HG03280 (cell line): Measurements from ENCODE around the gene LRRC27.

Experiments
- ATAC-seq: cut with Tn5 transposase; IDR thresholded peaks from one replicate; pipeline ENCODE4 v1.9.1; 2021; ENCODE audit warnings: mild to moderate bottlenecking, moderate library complexity; ENCODE audit not compliant: unreplicated experiment

Gene LRRC27

DNA sequence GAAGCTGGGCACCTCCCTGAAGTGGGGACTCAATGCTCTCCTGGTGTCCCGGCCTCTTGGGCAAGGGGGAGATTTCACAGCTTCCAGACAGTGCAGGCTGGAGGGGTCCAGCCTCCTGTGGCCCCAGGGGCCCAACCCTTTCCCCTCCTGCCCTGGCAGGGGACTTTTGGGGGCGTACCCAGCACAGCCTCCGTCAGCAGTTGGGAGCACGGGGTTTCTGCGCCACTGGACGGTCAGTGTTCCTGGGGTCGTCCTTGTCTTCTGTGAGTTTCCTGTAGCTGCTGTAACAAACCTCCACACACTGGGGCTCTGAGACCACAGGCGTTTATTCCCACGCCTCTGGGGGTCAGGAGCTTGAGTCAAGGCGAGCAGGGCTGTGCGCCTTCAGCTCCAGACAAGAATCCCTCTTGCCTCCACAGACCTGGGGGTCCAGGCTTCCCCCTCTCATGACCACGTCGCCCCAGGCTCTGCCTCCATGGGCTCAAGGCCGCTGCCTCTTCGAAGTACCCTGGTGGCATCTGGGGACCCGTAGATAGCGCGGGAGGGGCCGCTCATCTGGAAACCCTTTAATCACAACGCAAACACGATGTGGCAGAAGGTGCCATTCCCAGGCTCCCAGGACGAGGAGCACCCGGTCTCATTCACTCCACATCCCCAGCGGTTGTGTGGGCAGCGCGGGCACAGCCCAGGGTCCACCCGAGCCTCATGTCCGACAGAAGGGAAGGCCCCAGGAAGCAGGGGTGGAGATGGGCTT is 79.0 kb downstream of the LRRC27 start:
- no peak for ATAC-seq

DNA sequence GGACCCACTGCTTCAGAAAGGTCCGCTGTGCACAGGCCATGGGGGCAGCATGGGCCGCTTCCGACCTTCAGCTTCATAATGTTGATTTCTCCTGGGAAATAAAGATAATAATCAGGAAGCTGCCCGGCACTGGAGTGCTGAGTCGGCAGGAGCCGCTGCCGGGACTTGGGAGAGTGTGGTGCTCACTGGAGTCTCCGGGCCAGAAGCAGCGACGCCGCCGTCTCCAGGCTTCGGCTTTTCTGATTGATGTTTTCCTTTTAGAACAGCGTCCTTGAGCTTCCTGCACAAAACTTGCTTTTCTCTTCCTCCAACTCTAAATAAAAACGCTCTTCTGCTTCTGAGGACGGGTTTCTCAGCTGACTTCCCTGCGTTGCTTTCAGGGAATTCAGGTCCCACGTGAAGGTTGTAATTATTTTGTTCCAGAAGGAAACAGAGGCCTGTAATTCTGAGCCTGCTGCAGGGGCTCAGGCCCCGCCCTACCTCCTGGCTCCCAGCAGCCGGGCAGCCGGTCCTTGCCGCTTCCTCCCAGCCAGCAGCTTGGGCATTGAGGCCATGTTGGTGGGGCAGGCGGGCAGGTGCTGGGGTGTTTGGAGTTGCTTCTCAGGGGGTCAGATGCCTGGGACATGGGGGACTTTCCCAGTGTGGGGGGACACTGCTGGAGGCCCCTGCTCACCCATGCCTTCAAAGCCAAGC is 79.7 kb downstream of the LRRC27 start:
- ATAC-seq, result no peak

DNA sequence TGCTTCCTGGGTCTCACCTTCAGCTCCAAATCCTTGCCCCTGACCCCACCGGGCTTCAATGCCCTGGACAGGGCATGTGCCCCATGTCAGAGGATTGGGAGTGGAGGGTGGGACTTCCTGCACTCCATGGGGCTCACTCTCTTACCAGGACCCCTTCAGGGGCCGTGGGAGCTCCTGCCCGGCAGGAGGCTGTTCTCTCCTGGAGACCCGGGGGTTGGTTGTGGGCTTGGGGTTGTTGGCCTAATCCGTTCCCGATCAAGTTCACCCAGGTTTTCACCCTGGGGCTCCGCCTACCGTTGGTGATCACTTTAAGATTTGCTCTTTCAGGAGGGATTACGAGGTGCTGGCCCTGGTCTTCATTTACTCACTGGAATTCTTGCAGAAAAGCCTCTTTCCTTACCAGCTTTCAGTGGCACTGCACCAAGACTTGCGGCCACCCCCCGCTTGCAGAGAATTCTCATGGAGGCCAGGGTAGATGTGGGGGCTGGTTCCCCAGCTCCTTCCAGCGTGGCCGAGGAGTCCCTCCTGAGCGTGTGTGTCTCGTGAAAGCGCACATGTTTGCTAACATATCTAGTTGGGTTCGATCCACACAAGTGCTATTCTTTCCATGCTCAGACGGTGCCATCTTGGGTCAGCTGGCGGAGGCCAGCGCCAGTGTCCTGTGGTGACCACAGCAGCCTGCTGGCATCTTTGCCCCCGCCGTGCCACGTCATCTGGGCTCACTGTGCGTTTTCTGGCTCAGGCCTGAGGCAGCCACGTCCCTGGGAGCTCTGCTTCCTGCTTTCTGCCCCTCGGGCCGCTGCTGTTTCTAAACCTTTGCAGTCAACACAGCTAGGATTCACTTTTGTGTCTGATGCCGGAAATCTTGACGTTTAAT is 80.6 kb downstream of the LRRC27 start:
- no peak for ATAC-seq

GRCh38 chr10:132413226-132414205 is 81.5 kb downstream of the LRRC27 start:
- no peak for ATAC-seq

GRCh38 chr10:132414402-132415016 is 82.5 kb downstream of the LRRC27 start:
- ATAC-seq, result no peak

DNA sequence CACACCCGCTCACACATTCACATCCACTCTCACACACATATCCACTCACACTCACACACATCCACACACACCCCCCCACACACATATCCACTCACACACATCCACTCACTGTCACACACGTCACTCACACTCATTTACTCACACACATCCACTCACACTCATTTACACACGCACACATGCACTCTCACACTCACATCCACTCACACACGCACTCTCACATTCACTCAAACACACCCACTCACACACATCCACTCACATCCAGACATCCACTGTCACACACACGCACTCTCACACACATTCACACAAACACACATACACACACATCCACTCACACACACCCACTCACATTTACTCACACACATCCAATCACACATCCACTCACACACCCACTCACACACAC is 83.3 kb downstream of the LRRC27 start:
- ATAC-seq, result no peak

DNA sequence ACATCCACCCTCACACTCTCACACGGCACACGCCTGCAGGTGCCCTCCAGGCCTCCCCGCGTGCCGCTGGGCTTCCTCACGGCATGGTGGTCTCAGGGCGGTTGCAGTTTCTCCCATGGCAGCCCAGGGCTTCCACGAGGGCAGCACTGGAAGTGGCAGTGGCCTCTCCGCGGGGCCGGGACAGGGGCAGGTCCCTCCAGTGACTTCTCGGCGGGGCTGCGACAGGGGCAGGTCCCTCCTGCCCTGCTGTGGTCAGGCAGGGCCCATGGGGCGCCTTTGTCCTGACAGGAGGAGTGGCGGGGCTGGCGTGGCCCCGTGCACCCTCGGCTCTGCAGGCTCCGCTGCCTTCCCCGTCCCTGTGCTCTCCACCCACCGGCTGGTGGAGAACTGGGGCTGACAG is 84.0 kb downstream of the LRRC27 start:
- ATAC-seq, result no peak

DNA sequence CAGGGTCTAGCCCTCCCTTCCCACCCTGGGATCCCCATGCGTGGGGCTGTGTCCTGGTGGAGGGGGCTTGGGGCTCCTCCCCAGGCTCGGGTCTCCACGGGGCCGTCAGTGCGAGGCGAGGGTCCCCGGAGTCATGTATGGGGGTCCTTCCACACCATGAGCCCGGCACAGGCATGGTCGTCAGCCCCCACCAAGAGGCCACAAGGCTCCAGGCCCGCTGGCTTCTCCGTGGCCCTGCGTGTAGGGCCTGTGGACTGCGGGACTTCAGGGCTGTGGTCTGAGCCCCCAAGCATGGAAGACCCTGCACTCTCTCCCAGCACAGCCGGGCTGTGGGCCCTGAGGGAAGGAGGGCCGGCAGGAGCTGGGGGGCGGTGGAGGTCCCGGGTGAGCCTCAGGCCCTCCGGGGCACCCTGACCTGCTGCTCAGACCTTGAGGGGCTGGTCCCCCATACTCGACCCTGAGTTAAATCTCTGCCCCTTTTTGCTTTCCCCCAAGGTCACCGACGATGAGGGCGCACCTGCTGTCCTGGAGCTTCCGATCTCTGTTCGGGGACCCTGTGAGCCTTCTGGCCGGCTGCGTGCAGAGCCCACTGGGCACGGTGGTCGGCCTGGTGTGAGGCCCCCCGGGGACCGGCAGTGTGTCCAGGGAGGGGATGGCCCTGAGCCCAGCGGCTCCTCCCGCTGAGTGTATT is 84.7 kb downstream of the LRRC27 start:
- no peak for ATAC-seq

DNA sequence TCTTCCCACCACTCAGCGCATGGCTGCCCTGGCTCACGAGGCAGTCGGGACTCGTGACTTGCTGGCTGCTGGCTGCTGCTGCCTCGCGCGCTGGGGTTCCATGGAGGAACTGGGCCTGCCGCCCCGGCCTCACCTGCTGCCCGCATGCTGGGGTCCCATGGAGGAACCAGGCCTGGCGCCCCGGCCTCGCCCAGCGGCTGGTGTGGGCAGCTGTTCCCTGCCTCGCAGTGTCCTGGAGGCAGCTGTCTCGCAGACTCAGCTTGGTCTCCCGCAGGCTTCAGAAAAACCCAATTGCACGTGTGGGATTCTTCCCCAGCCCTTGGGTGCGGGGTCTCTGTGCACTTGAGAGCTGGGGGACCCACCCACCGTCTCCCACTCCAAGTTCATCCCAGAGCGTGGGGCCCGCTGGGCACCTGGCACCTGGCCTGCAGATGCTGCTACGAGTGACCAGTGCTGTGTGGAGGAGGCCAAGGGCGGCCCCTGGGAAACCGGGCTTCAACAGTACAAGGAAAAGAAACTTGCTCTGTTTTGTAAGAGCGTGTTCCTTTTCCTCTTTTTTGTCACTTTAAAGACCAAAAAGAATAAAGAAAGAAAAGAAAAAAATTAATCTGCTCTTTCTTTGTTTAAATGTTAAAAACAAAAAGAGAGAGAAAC is 85.4 kb downstream of the LRRC27 start:
- ATAC-seq, result no peak

DNA sequence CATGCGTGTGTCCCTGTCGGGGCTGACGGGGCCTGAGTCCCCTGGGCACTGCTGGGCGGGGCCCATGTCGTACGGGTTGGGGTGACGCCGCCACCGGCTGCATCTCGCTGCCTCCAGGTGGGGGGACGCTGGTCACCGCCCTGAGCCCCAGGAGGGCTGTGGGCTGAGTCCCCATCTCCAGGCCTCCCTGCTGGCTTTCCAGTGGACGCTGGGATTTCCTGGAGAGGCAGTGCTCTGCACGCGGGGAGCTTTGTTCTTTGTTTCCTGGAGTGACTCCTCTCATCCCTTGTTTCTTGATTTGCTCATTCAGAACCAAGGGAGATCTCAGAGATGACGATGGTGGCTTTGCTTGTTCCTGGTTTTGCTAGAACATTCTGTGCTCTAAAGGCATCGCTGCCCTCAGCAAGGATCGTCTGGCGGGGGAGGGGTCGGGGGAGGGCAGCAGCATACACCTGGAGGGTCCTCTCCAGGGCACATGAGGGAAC is 86.0 kb downstream of the LRRC27 start:
- ATAC-seq, result no peak

DNA sequence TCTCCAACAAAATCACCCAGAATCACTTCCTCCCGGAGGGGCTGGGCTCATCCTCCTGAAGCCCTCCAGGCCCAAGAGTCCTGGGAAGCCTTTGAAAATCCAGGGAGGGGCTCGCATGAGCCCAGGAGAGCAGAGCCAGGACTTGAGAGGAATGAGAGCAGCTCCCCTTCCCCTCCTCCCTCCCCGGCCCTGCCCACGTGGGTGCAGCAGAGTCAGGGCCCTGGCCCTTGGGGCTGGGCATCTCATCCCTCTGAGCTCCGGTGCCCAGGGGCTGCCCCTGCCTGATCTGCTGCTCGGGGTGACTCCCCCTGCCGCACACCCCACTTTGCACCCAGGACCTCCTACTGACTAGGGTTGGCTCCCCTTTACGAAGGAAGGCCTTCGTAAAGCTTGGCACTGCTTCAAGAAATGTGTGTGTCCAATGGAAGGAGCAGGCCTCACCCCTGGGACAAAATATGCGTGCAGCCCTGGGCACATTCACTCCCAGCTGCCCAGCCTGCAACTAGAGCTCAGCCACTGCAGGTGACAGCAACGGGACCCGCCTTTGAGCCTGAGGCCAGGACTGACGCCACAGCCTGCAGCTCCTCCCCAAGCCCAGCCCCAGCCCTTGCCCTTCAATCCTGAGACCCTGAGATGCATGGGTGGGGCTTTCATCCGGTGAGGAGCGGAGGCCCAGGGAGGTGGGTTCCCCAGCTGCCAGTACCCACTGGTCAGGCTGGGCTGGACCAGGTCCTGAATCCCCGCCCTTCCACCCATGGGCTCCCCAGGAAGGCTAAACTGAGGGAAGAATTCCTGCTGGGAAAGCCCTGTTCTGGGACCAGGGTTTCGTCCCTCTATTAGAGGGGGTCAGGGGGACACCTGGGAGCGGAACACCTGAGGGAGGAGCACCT is 86.8 kb downstream of the LRRC27 start:
- no peak for ATAC-seq

DNA sequence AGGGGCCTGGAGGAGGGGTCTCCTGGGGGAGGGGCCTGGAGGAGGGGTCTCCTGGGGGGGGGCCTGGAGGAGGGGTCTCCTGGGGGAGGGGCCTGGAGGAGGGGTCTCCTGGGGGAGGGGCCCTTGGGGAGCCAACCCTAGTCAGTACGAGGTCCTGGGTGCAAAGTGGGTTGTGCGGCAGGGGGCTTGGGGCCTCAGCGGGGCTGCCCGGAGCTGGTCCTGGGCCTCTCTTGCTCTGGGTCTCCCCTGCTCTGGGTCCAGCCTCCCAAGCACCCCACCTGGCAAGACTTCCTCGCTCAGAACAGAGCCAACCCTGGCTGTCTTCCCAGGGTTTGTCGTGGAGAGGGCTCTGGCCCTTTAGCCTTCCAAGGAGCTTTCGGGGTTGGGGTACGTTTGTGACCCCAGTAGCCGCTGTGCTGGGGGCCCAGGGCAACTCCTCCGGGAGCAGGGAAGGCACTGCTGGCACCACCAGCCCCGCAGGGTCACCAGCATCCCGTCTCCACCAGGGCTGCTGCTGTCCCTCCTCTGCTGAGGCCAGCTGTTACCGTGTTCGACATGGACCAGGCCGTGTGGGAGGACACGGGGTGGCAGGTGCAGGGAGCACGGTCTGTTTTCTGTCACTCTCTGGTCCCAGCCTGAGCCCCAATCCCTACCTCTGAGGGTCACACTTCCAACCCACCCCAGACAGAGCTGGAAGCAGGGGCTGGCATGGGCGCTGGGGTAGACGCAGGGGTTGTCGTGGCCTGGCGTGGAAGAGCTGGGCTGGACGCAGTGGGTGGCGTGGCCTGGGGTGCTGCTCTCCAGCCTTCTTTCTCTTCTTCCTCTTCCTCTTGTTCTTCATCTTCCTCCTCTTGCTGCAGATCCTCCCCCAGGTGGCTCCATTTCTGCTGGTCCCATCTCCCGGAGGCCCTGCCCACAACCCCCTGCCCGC is 87.8 kb downstream of the LRRC27 start:
- ATAC-seq, result no peak

- ATAC-seq, result no peak
Measured at GRCh38 chr10:132420469-132420980, 88.5 kb downstream of the LRRC27 start.

DNA sequence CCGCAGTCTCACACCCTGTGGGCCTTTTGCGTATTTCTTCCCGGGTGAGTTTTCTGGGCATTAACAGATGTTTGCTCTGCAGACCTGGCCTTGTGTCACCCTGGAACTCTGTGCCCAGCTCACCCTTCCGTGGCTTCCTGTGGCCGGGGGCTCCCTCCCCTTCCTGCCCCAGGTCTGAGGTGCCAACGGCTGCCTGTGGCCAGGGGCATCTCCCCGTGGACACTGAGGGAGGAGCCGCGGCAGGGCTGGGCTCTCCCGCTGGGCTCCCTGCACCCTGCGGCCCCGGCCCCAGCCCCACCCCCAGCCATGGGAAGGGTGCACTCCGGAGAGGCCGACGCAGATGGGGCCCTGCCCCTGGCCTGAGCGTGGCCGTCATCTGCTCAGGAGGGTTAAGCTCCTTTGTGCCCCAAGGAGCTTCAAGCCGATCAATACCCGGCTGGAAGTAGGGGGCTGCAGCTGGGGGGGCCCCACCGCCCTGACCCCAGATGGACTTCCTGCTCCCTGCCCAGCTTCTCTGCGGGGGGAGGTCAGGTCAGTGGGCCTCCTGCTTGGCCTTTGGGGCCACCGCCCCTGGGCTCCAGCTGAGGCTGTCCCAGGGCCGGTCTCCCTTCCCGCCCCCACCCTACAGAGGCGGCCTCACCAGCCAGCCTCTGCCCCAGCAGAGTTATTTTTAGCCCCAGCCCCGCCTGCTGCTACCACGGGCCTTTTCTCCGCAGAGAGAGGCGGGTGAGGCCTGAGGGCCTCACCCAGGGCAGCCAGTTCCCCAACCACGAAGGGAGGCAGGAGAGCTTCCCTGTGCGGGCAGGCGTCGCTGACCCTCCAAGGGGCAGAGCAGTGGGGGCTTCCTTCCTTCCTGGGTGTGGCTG is 89.2 kb downstream of the LRRC27 start:
- ATAC-seq, result no peak
